ENCODE data around the gene CFAP45. TPM values are rescaled to one million over a fixed set of nuclear protein-coding genes. Genes with fewer than 3 reads are reported as not detected.

CFAP45 gene
- total RNA-seq, 1 experiment from 2014 or later = not detected

- DNase-seq (ENCODE audit: low spot score) = no peak
These were observed 22.1 kb downstream of the CFAP45 start for GRCh38 chr1:159877695-159878444.

- no peak for DNase-seq (ENCODE audit: low spot score)
These were observed 26.3 kb downstream of the CFAP45 start for GRCh38 chr1:159873530-159874143.

GRCh38 chr1:159872891-159873290, 27.1 kb downstream of the CFAP45 start:
- DNase-seq (ENCODE audit: low spot score) = no peak

- DNase-seq (ENCODE audit: low spot score) = no peak
These were observed 29.3 kb downstream of the CFAP45 start for GRCh38 chr1:159870704-159871103.

GRCh38 chr1:159869607-159870006, 30.4 kb downstream of the CFAP45 start:
- DNase-seq (ENCODE audit: low spot score) = no peak

GRCh38 chr1:159869173-159869572, 30.8 kb downstream of the CFAP45 start:
- DNase-seq (ENCODE audit: low spot score) = no peak

GRCh38 chr1:159868766-159869165, 31.2 kb downstream of the CFAP45 start:
- no peak for DNase-seq (ENCODE audit: low spot score)

GRCh38 chr1:159867664-159868026, 32.3 kb downstream of the CFAP45 start:
- DNase-seq (ENCODE audit: low spot score) = peak; percentile 94

GRCh38 chr1:159866905-159867663, 32.9 kb downstream of the CFAP45 start:
- peak; percentile 18 for DNase-seq (ENCODE audit: low spot score)

GRCh38 chr1:159866066-159866465, 33.9 kb downstream of the CFAP45 start:
- DNase-seq (ENCODE audit: low spot score) = no peak

- DNase-seq (ENCODE audit: low spot score) = no peak
These were observed 35.7 kb downstream of the CFAP45 start for GRCh38 chr1:159864262-159864661.

GRCh38 chr1:159862557-159862956, 37.4 kb downstream of the CFAP45 start, which contains the start of gene VSIG8:
TSS of gene VSIG8 (minus strand) at chr1:159862657. CDS start at chr1:159862521, 136 bp downstream.
- DNase-seq (ENCODE audit: low spot score) = no peak

- no peak for DNase-seq (ENCODE audit: low spot score)
These were observed 37.9 kb downstream of the CFAP45 start for GRCh38 chr1:159862031-159862430.

- DNase-seq (ENCODE audit: low spot score) = no peak
These were observed 38.7 kb downstream of the CFAP45 start for GRCh38 chr1:159861218-159861617.

GRCh38 chr1:159860456-159860855, 39.5 kb downstream of the CFAP45 start:
- DNase-seq (ENCODE audit: low spot score) = no peak

GRCh38 chr1:159859767-159860322, 40.1 kb downstream of the CFAP45 start:
- no peak for DNase-seq (ENCODE audit: low spot score)

- no peak for DNase-seq (ENCODE audit: low spot score)
These were observed 42.1 kb downstream of the CFAP45 start for GRCh38 chr1:159857889-159858288.

GRCh38 chr1:159856576-159856975, 43.4 kb downstream of the CFAP45 start:
- DNase-seq (ENCODE audit: low spot score) = no peak

- DNase-seq (ENCODE audit: low spot score) = no peak
These were observed 44.3 kb downstream of the CFAP45 start for GRCh38 chr1:159855709-159856108.

GRCh38 chr1:159854693-159855192, 45.2 kb downstream of the CFAP45 start:
- DNase-seq (ENCODE audit: low spot score) = peak; percentile 53

- peak; percentile 47 for DNase-seq (ENCODE audit: low spot score)
These were observed 45.8 kb downstream of the CFAP45 start for GRCh38 chr1:159854116-159854692.
